HG02943 (cell line): Measurements from ENCODE around the gene PKP4.

Experiments
- ATAC-seq: cut with Tn5 transposase; IDR thresholded peaks from one replicate; pipeline ENCODE4 v1.9.1; 2021; ENCODE audit warnings: mild to moderate bottlenecking, low read depth, moderate library complexity; ENCODE audit not compliant: unreplicated experiment

The PKP4 gene

GRCh38 chr2:158495175-158495574 lies 38.4 kb downstream of the PKP4 start:
- ATAC-seq = no peak

- no peak for ATAC-seq
Measured at GRCh38 chr2:158496986-158497385, 40.2 kb downstream of the PKP4 start.

GRCh38 chr2:158497486-158497885 lies 40.7 kb downstream of the PKP4 start:
- no peak for ATAC-seq

- ATAC-seq = no peak
Measured at GRCh38 chr2:158498043-158498748, 41.4 kb downstream of the PKP4 start.

GRCh38 chr2:158498749-158499136 lies 42.0 kb downstream of the PKP4 start:
- no peak for ATAC-seq

GRCh38 chr2:158499383-158499782 lies 42.6 kb downstream of the PKP4 start:
- no peak for ATAC-seq

- ATAC-seq = no peak
Measured at GRCh38 chr2:158500333-158500732, 43.6 kb downstream of the PKP4 start.

GRCh38 chr2:158501301-158501700 lies 44.5 kb downstream of the PKP4 start:
- ATAC-seq = no peak

- ATAC-seq = no peak
Measured at GRCh38 chr2:158502974-158503373, 46.2 kb downstream of the PKP4 start.

- no peak for ATAC-seq
Measured at GRCh38 chr2:158504088-158504487, 47.3 kb downstream of the PKP4 start.

- ATAC-seq = no peak
Measured at GRCh38 chr2:158505448-158505934, 48.7 kb downstream of the PKP4 start.

- no peak for ATAC-seq
Measured at GRCh38 chr2:158507141-158507540, 50.4 kb downstream of the PKP4 start.

- ATAC-seq = no peak
Measured at GRCh38 chr2:158507679-158508078, 50.9 kb downstream of the PKP4 start.

GRCh38 chr2:158509928-158510797 lies 53.4 kb downstream of the PKP4 start:
- no peak for ATAC-seq

- no peak for ATAC-seq
Measured at GRCh38 chr2:158510887-158511286, 54.1 kb downstream of the PKP4 start.

- ATAC-seq = no peak
Measured at GRCh38 chr2:158511706-158512105, 55.0 kb downstream of the PKP4 start.

GRCh38 chr2:158512323-158512722 lies 55.6 kb downstream of the PKP4 start:
- no peak for ATAC-seq

GRCh38 chr2:158513841-158514240 lies 57.1 kb downstream of the PKP4 start:
- ATAC-seq = no peak

- no peak for ATAC-seq
Measured at GRCh38 chr2:158518084-158518483, 61.3 kb downstream of the PKP4 start.

GRCh38 chr2:158519481-158519880 lies 62.7 kb downstream of the PKP4 start:
- ATAC-seq = no peak

GRCh38 chr2:158529379-158530259 lies 72.9 kb downstream of the PKP4 start:
- ATAC-seq = no peak
